ENCODE measurements around the gene PGLYRP2. TPM values are rescaled to one million over a fixed set of nuclear protein-coding genes. Genes with fewer than 3 reads are reported as not detected.

The PGLYRP2 gene
- total and polyA plus RNA-seq, 2 of the 13 experiments (the other 11 are each of a cell fraction or from before 2014, with no cell fraction given) = 0.04 to 1.0 TPM

GRCh38 chr19:15430526-15431120, 48.7 kb downstream of the PGLYRP2 start (continued):
- TF ChIP-seq, protein P1, sequence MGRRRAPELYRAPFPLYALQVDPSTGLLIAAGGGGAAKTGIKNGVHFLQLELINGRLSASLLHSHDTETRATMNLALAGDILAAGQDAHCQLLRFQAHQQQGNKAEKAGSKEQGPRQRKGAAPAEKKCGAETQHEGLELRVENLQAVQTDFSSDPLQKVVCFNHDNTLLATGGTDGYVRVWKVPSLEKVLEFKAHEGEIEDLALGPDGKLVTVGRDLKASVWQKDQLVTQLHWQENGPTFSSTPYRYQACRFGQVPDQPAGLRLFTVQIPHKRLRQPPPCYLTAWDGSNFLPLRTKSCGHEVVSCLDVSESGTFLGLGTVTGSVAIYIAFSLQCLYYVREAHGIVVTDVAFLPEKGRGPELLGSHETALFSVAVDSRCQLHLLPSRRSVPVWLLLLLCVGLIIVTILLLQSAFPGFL (CRISPR knock-in tag; IDR thresholded peaks at IDR 0.05) = no peak
- no peak for TF ChIP-seq ZNF24 (IDR thresholded peaks at IDR 0.05)
- TF ChIP-seq TFAP4 (IDR thresholded peaks at IDR 0.05; ENCODE audit: borderline replicate concordance, low read depth) = no peak
- TF ChIP-seq DNMT3B (CRISPR knock-in tag; conservative IDR thresholded peaks at IDR 0.05) = no peak
- no peak for TF ChIP-seq ZFP41 (CRISPR knock-in tag; IDR thresholded peaks at IDR 0.05; ENCODE audit: borderline replicate concordance)

DNA sequence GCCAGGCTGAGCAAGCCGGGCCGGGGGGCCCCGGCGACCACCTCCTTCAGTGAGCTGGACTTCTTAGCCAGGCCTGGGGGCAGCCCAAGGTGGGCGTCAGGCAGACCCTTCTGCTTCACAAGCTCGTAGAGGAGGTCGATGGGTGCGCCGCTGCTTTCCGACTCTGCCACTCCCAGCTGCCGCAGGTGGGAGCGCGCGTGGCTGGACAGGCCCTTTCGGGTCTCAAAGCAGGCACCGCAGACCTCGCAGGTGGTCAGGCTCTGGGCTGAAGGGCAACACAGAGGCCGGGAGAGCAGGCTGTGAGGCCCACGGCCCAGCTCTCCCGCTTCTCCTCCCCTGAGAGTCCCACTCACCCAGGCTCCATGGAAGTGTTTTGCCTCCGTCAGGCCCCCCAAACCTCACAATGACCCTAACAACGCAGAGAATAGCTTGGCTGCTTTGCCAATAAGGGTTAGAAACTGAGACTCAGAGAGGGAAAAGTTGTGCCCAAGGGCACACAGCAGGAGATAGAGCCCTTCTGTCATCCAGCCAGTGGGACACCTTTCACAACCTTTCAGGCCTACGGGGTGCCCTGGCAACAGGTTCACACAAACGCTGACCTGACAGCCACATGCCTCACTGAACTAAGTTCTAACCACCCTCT, 49.4 kb downstream of the PGLYRP2 start:
- no peaks in the 10 kb centered on the region; a peak in 2 of 5 replicates for H3K27me3 ChIP-seq (ENCODE audit: control insufficient read depth in 1 of 2, insufficient read depth in 2 of 2, low read length in 2 of 2)
- POLR2A ChIA-PET = interaction anchor here (1.0 to 2.0 kb wide), 2 partner anchors 11 kb away, joined by 4 to 10 read pairs; partner anchors contain the start of gene AKAP8L
- DNase-seq (ENCODE audit: low spot score) (no peak), FAIRE-seq (no peak), ATAC-seq (no peak)
- intact Hi-C loops (cut with micrococcal nuclease; ENCODE audit: unreplicated experiment) = loop anchor here (5.0 kb wide), 1 partner anchor 127 kb away; no protein-coding TSS in a partner anchor
- no peak for TF ChIP-seq HOXA7 (CRISPR knock-in tag; IDR thresholded peaks at IDR 0.05)
- no peak for TF ChIP-seq NR2F1 (CRISPR knock-in tag; IDR thresholded peaks at IDR 0.05)
- TF ChIP-seq RBFOX2 (IDR thresholded peaks at IDR 0.05; ENCODE audit: low read depth, low read length) = peak; percentile 48; the same call in 1 of the 2 replicates
- no peak for TF ChIP-seq MLLT10 (CRISPR knock-in tag; IDR thresholded peaks at IDR 0.05)
- TF ChIP-seq ZNF335 (CRISPR knock-in tag; IDR thresholded peaks at IDR 0.05) = no peak
- TF ChIP-seq ZNF768 (CRISPR knock-in tag; IDR thresholded peaks at IDR 0.05) = peak; percentile 87
- no peak for TF ChIP-seq ZNF160 (CRISPR knock-in tag; IDR thresholded peaks at IDR 0.05)
- CTCF ChIA-PET (ENCODE audit: low intra/inter-chr PET ratio, low total read pairs) = no interaction called here
- H3K79me2 ChIP-seq (ENCODE audit: insufficient read depth, low read length) = peaks cover 24% of the 10 kb centered on the region
- H2AFZ ChIP-seq (ENCODE audit: low read length) = no peak overlapping the region
- no peak overlapping the region for H3K9ac ChIP-seq (ENCODE audit: insufficient read depth, low read depth, low read length)
- no TSS peak for BruUV-seq (replicated peaks)
- no peak overlapping the region for H3K4me3 ChIP-seq (replicated peaks in 1 of 3; ENCODE audit: insufficient read depth in 1 of 3, low read depth in 2 of 3, low read length in 3 of 3)
- no peaks in the 10 kb centered on the region for H4K20me1 ChIP-seq (ENCODE audit: insufficient read depth, low read length)
- H3K4me1 ChIP-seq (ENCODE audit: insufficient read depth, low read length) = peaks cover 23% of the 10 kb centered on the region
- no peak overlapping the region for H3K4me2 ChIP-seq (ENCODE audit: low read depth, low read length)
- H3K27ac ChIP-seq (ENCODE audit: extremely low read length, insufficient read depth, low read length) = no peak overlapping the region
- WGBS (ENCODE audit: low lambda C conversion rate) = 97% methylated on average over 6 of the region's 24 CpGs
- no peaks in the 10 kb centered on the region for H3K9me3 ChIP-seq (ENCODE audit: low read length)
- H3K36me3 ChIP-seq (replicated peaks in 1 of 2; ENCODE audit: control insufficient read depth in 1 of 2, insufficient read depth in 2 of 2, low read length in 2 of 2) = peaks cover 16 to 25% of the 10 kb centered on the region in 2 experiments; a peak in 4 of 5 replicates
- in situ Hi-C loops (cut with HindIII; ENCODE audit: extremely low pct_ligation_motif_present, low pct_unique_long_range_greater_than_20kb) = loop anchor here (10.0 kb wide), 1 partner anchor 125 kb away; no protein-coding TSS in a partner anchor
